ENCODE measurements around the gene CENPI. TPM values are rescaled to one million over a fixed set of nuclear protein-coding genes. Genes with fewer than 3 reads are reported as not detected.

The CENPI gene
- total RNA-seq, 1 experiment from 2014 or later = 18.1 TPM

- POLR2A ChIA-PET = no interaction called here
- TF ChIP-seq TEAD1 (CRISPR knock-in tag; IDR thresholded peaks at IDR 0.05) (no peak), TCF7 (CRISPR knock-in tag; IDR thresholded peaks at IDR 0.05; ENCODE audit: low read depth) (no peak), HMGA2 (CRISPR knock-in tag; IDR thresholded peaks at IDR 0.05) (no peak), SP1 (CRISPR knock-in tag; conservative IDR thresholded peaks at IDR 0.05) (no peak), HMGXB4 (CRISPR knock-in tag; IDR thresholded peaks at IDR 0.05) (no peak), ZNF396 (CRISPR knock-in tag; IDR thresholded peaks at IDR 0.05; ENCODE audit: borderline replicate concordance) (no peak), RELA (CRISPR knock-in tag; IDR thresholded peaks at IDR 0.05; ENCODE audit: borderline replicate concordance) (no peak), FOXJ3 (CRISPR knock-in tag; IDR thresholded peaks at IDR 0.05; ENCODE audit: borderline replicate concordance) (no peak), RORB (CRISPR knock-in tag; IDR thresholded peaks at IDR 0.05) (no peak), ARID4B (CRISPR knock-in tag; IDR thresholded peaks at IDR 0.05; ENCODE audit: borderline replicate concordance) (no peak), JUN (CRISPR knock-in tag; IDR thresholded peaks at IDR 0.05) (no peak), SMAD4 (CRISPR knock-in tag; IDR thresholded peaks at IDR 0.05) (no peak), ZNF232 (CRISPR knock-in tag; IDR thresholded peaks at IDR 0.05) (no peak)
- TF ChIP-seq, protein P1, sequence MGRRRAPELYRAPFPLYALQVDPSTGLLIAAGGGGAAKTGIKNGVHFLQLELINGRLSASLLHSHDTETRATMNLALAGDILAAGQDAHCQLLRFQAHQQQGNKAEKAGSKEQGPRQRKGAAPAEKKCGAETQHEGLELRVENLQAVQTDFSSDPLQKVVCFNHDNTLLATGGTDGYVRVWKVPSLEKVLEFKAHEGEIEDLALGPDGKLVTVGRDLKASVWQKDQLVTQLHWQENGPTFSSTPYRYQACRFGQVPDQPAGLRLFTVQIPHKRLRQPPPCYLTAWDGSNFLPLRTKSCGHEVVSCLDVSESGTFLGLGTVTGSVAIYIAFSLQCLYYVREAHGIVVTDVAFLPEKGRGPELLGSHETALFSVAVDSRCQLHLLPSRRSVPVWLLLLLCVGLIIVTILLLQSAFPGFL (CRISPR knock-in tag; IDR thresholded peaks at IDR 0.05; ENCODE audit: borderline replicate concordance) = no peak
- TF ChIP-seq, protein P2, sequence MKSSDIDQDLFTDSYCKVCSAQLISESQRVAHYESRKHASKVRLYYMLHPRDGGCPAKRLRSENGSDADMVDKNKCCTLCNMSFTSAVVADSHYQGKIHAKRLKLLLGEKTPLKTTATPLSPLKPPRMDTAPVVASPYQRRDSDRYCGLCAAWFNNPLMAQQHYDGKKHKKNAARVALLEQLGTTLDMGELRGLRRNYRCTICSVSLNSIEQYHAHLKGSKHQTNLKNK (CRISPR knock-in tag; IDR thresholded peaks at IDR 0.05) = no peak
- TF ChIP-seq, protein P3, sequence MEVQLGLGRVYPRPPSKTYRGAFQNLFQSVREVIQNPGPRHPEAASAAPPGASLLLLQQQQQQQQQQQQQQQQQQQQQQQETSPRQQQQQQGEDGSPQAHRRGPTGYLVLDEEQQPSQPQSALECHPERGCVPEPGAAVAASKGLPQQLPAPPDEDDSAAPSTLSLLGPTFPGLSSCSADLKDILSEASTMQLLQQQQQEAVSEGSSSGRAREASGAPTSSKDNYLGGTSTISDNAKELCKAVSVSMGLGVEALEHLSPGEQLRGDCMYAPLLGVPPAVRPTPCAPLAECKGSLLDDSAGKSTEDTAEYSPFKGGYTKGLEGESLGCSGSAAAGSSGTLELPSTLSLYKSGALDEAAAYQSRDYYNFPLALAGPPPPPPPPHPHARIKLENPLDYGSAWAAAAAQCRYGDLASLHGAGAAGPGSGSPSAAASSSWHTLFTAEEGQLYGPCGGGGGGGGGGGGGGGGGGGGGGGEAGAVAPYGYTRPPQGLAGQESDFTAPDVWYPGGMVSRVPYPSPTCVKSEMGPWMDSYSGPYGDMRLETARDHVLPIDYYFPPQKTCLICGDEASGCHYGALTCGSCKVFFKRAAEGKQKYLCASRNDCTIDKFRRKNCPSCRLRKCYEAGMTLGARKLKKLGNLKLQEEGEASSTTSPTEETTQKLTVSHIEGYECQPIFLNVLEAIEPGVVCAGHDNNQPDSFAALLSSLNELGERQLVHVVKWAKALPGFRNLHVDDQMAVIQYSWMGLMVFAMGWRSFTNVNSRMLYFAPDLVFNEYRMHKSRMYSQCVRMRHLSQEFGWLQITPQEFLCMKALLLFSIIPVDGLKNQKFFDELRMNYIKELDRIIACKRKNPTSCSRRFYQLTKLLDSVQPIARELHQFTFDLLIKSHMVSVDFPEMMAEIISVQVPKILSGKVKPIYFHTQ (CRISPR knock-in tag; IDR thresholded peaks at IDR 0.05) = no peak
- TF ChIP-seq, protein P4, sequence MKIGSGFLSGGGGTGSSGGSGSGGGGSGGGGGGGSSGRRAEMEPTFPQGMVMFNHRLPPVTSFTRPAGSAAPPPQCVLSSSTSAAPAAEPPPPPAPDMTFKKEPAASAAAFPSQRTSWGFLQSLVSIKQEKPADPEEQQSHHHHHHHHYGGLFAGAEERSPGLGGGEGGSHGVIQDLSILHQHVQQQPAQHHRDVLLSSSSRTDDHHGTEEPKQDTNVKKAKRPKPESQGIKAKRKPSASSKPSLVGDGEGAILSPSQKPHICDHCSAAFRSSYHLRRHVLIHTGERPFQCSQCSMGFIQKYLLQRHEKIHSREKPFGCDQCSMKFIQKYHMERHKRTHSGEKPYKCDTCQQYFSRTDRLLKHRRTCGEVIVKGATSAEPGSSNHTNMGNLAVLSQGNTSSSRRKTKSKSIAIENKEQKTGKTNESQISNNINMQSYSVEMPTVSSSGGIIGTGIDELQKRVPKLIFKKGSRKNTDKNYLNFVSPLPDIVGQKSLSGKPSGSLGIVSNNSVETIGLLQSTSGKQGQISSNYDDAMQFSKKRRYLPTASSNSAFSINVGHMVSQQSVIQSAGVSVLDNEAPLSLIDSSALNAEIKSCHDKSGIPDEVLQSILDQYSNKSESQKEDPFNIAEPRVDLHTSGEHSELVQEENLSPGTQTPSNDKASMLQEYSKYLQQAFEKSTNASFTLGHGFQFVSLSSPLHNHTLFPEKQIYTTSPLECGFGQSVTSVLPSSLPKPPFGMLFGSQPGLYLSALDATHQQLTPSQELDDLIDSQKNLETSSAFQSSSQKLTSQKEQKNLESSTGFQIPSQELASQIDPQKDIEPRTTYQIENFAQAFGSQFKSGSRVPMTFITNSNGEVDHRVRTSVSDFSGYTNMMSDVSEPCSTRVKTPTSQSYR (CRISPR knock-in tag; IDR thresholded peaks at IDR 0.05) = no peak
- TF ChIP-seq, protein P5, sequence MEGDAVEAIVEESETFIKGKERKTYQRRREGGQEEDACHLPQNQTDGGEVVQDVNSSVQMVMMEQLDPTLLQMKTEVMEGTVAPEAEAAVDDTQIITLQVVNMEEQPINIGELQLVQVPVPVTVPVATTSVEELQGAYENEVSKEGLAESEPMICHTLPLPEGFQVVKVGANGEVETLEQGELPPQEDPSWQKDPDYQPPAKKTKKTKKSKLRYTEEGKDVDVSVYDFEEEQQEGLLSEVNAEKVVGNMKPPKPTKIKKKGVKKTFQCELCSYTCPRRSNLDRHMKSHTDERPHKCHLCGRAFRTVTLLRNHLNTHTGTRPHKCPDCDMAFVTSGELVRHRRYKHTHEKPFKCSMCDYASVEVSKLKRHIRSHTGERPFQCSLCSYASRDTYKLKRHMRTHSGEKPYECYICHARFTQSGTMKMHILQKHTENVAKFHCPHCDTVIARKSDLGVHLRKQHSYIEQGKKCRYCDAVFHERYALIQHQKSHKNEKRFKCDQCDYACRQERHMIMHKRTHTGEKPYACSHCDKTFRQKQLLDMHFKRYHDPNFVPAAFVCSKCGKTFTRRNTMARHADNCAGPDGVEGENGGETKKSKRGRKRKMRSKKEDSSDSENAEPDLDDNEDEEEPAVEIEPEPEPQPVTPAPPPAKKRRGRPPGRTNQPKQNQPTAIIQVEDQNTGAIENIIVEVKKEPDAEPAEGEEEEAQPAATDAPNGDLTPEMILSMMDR (IDR thresholded peaks at IDR 0.05) = no peak
- H3K4me3 Mint-ChIP-seq = no peak overlapping the region
- H3K9me3 Mint-ChIP-seq = peaks cover 10% of the 10 kb centered on the region
- peaks cover 4% of the 10 kb centered on the region; the same call in 1 of the 2 replicates for H3K4me1 Mint-ChIP-seq
- H3K27ac Mint-ChIP-seq = no peak overlapping the region
- DNase-seq (ENCODE audit: low spot score) (no peak), ATAC-seq (no peak)
- 0 out of 2 replicates have a peak, but pooled peaks cover 4% of the 10 kb centered on the region for H3K36me3 Mint-ChIP-seq
- H3K27me3 Mint-ChIP-seq (ENCODE audit: low read depth) = no peaks in the 10 kb centered on the region
- CTCF ChIA-PET = no interaction called here
Measured at GRCh38 chrX:101057093-101057714, 40.8 kb upstream of the CENPI start.
